Spleen (tissue), 11 donors: ENCODE results near the gene DAW1. TPM values are rescaled to one million over a fixed set of nuclear protein-coding genes. Genes with fewer than 3 reads are reported as not detected.

Source experiments
- DNase-seq: peaks from one replicate; pipeline ENCODE4 v3.0.0-alpha.2; 2020
- H3K27ac ChIP-seq, 8 donors: fragments of 200-600 bp; sonication (generic) in 7 of 8; 1 replicate in 4 of 8; 2 replicates in 4 of 8; pipeline versions ENCODE4 v1.5.0 to v1.8.0; 2016 to 2021; ENCODE audit warnings: inconsistent platforms in 4 of 8, mild to moderate bottlenecking in 4 of 8, moderate library complexity in 1 of 8
- H3K27me3 ChIP-seq, 7 donors: fragments of 200-600 bp; sonication (generic) in 6 of 7; replicated peaks in 1 of 7; 1 replicate in 4 of 7; 2 replicates in 3 of 7; pipeline versions ENCODE4 v1.5.0 to v1.8.0; 2016 to 2021; ENCODE audit warnings: inconsistent platforms in 3 of 7, mild to moderate bottlenecking in 1 of 7
- H3K36me3 ChIP-seq, 6 donors: fragments of 200-600 bp; sonication (generic) in 5 of 6; 1 replicate in 4 of 6; 2 replicates in 2 of 6; pipeline versions ENCODE4 v1.5.0 to v1.8.0; 2016 to 2021; ENCODE audit warnings: inconsistent platforms in 2 of 6
- H3K4me1 ChIP-seq, 6 donors: fragments of 200-600 bp; sonication (generic) in 5 of 6; 1 replicate in 3 of 6; 2 replicates in 3 of 6; pipeline versions ENCODE4 v1.5.0 to v1.8.0; 2016 to 2021; ENCODE audit warnings: inconsistent platforms in 3 of 6
- H3K4me3 ChIP-seq, 8 donors: fragments of 200-600 bp; sonication (generic) in 7 of 8; 1 replicate in 4 of 8; 2 replicates in 4 of 8; pipeline versions ENCODE4 v1.5.0 to v1.8.0; 2016 to 2021; ENCODE audit warnings: inconsistent platforms in 4 of 8, mild to moderate bottlenecking in 4 of 8, moderate library complexity in 2 of 8
- H3K9me3 ChIP-seq, 8 donors: fragments of 200-600 bp; sonication (generic) in 7 of 8; 1 replicate in 4 of 8; 2 replicates in 4 of 8; pipeline versions ENCODE4 v1.5.0 to v1.8.0; 2016 to 2021; ENCODE audit warnings: inconsistent platforms in 4 of 8
- CTCF ChIP-seq, 11 experiments: fragments of 200-600 bp in 7 of 11; fragments of 450-650 bp in 4 of 11; sonication (generic) in 4 of 11; IDR thresholded peaks in 8 of 11; conservative IDR thresholded peaks in 3 of 11; 1 replicate in 7 of 11; 2 replicates in 4 of 11; pipeline versions ENCODE4 v1.4.0 to v1.8.0; 2016 to 2021; ENCODE audit warnings: antibody characterized with exemption in 11 of 11, inconsistent platforms in 4 of 11, mild to moderate bottlenecking in 1 of 11
- POLR2A ChIP-seq, 3 donors: fragments of 450-650 bp; IDR thresholded peaks; one replicate each; pipeline ENCODE4 v1.5.1; 2017; ENCODE audit warnings: antibody characterized with exemption in 3 of 3, mild to moderate bottlenecking in 1 of 3
- POLR2AphosphoS5 ChIP-seq, 3 donors: sonication (generic); formaldehyde crosslinking; IDR thresholded peaks; one replicate each; pipeline ENCODE4 v1.5.1; 2017; ENCODE audit warnings: antibody characterized with exemption in 3 of 3
- WGBS, 5 donors: extraction: QIAGEN DNeasy Blood & Tissue Kit in 3 of 5; methylation state at CpG; one replicate each; pipeline versions ENCODE4 v1.1.5 to v1.1.7; 2013 to 2018; 5-methylcytosine and 5-hydroxymethylcytosine counted together
- intact Hi-C: fragments of 100-400 bp; cut with DNase I; formaldehyde crosslinking; loops from one replicate; pipeline ENCODE4 v1.15.0; 2023; ENCODE audit warnings: low total_unique reads
- polyA plus RNA-seq, 3 donors: library from polyadenylated mRNA; stranded (reverse); fragments of 200-250 nt; gene quantifications; one replicate each; pipeline ENCODE4 v1.2.1, GENCODE V29; 2013
- total RNA-seq, 7 donors: library from RNA; depleted of rRNA in 3 of 7; stranded (reverse); fragments of >200 nt in 3 of 7; fragmentation: NEBNext Ultra II Directional in 4 of 7; extraction: Animal tissue kit (Norgen Biotek cat#: 25700) in 4 of 7; gene quantifications; one replicate each; pipeline versions ENCODE4 v1.1.0 to v1.2.1, GENCODE V29; 2016 to 2021
- donor health status: healthy with polysubstance abuse.
- donor health status: DM: no; HTN: no; CAD: no; lungs with moderate emphysema.
- donor health status: DM: no; HTN: no; CAD: no.
- donor health status: Bipolar disorder and iron deficiency.
- donor health status: healthy.
- donor health status: DM: no; HTN: no; CAD: no.
- donor health status: DM: yes; HTN: yes; CAD: no.

Gene DAW1
- total and polyA plus RNA-seq, 10 donors = 2.2 TPM; not detected in 9

- Histone ChIP-seq H3K27me3 (no peaks in the 10 kb centered on the region), H3K4me3 (no peak overlapping the region), H3K27ac (no peak overlapping the region), H3K4me1 (no peaks in the 10 kb centered on the region), H3K36me3 (no peaks in the 10 kb centered on the region), H3K9me3 (peaks cover 0 to 12% (median 0%) of the 10 kb centered on the region in 8 donors)
- 60 to 80% (median 70%) methylated on average over 2 of the region's 2 CpGs for WGBS, 5 donors
- DNase-seq = no peak
- TF ChIP-seq POLR2A (IDR thresholded peaks at IDR 0.05) (no peak), CTCF (IDR thresholded peaks at IDR 0.05 in 8 of 11, conservative IDR thresholded peaks at IDR 0.05 in 3 of 11) (no peak), POLR2AphosphoS5 (IDR thresholded peaks at IDR 0.05) (no peak)
- intact Hi-C loops = no loop called here
These were observed 70.6 kb downstream of the DAW1 start for GRCh38 chr2:227942021-227942420.

- no peak for DNase-seq
- no peaks in the 10 kb centered on the region for H3K27me3 ChIP-seq
- H3K9me3 ChIP-seq = peaks cover 0 to 12% (median 0%) of the 10 kb centered on the region in 8 donors
- WGBS, 5 donors = 57 to 92% (median 65%) methylated on average over 2 of the region's 2 CpGs
- TF ChIP-seq CTCF (IDR thresholded peaks at IDR 0.05 in 8 of 11, conservative IDR thresholded peaks at IDR 0.05 in 3 of 11) = no peak
- TF ChIP-seq POLR2AphosphoS5 (IDR thresholded peaks at IDR 0.05) = no peak
- TF ChIP-seq POLR2A (IDR thresholded peaks at IDR 0.05) = no peak
- intact Hi-C loops = no loop called here
- no peak overlapping the region for H3K4me3 ChIP-seq
- no peaks in the 10 kb centered on the region for H3K36me3 ChIP-seq
- no peaks in the 10 kb centered on the region for H3K4me1 ChIP-seq
- no peak overlapping the region for H3K27ac ChIP-seq
These were observed 71.5 kb downstream of the DAW1 start for GRCh38 chr2:227942965-227943364.

DNA sequence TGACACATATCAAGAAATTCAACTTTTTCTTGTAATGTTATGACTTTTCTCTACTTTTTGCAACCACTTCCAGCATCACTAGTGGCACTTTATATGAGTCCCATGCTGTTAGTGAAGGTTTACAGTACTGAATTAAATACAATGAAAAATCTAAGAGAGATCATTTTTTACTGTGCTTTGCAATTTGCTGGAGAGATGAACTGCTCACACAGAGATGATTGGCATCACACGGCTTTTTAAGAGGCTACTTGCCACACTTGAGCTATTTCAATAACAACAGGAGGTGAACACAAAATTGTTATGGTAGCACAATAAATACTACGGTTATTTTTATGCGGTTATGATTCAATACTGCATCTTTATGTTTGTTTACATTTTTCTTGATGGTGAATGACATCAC is 88.9 kb downstream of the DAW1 start:
- intact Hi-C loops = no loop called here
- peaks cover 0 to 4% (median 0%) of the 10 kb centered on the region in 8 donors for H3K9me3 ChIP-seq
- H3K27ac ChIP-seq = no peak overlapping the region
- DNase-seq = no peak
- TF ChIP-seq CTCF (IDR thresholded peaks at IDR 0.05 in 8 of 11, conservative IDR thresholded peaks at IDR 0.05 in 3 of 11) (no peak), POLR2AphosphoS5 (IDR thresholded peaks at IDR 0.05) (no peak), POLR2A (IDR thresholded peaks at IDR 0.05) (no peak)
- no peaks in the 10 kb centered on the region for H3K27me3 ChIP-seq
- H3K4me3 ChIP-seq = no peak overlapping the region
- no peaks in the 10 kb centered on the region for H3K36me3 ChIP-seq
- no peaks in the 10 kb centered on the region for H3K4me1 ChIP-seq
- 84 to 95% (median 90%) methylated on average over 3 of the region's 3 CpGs for WGBS, 5 donors

- intact Hi-C loops = no loop called here
- Histone ChIP-seq H3K27me3 (no peaks in the 10 kb centered on the region), H3K9me3 (no peaks in the 10 kb centered on the region), H3K36me3 (no peaks in the 10 kb centered on the region), H3K4me3 (no peak overlapping the region), H3K4me1 (no peaks in the 10 kb centered on the region), H3K27ac (no peak overlapping the region)
- TF ChIP-seq POLR2AphosphoS5 (IDR thresholded peaks at IDR 0.05) (no peak), CTCF (IDR thresholded peaks at IDR 0.05 in 8 of 11, conservative IDR thresholded peaks at IDR 0.05 in 3 of 11) (no peak), POLR2A (IDR thresholded peaks at IDR 0.05) (no peak)
- WGBS, 5 donors = 82 to 89% (median 86%) methylated on average over 7 of the region's 7 CpGs
- DNase-seq = no peak
These were observed 100.3 kb downstream of the DAW1 start for GRCh38 chr2:227971619-227972230.
